Ramos (cell line): ENCODE results near the gene RNF175.

Experiments used
- in situ Hi-C: fragments of 300-500 bp; cut with MboI; formaldehyde crosslinking; loops from one replicate; pipeline ENCODE4 v1.14.3; 2022; ENCODE audit warnings: low sequenced_read_pairs; ENCODE audit not compliant: unreplicated experiment

RNF175 gene

GRCh38 chr4:153785910-153786721 lies 26.3 kb upstream of the RNF175 start:
- in situ Hi-C loops, result no loop called here

GRCh38 chr4:153784166-153784699 lies 24.4 kb upstream of the RNF175 start:
- in situ Hi-C loops, result no loop called here

- in situ Hi-C loops, result no loop called here
Observed at GRCh38 chr4:153782581-153782980, 22.8 kb upstream of the RNF175 start.

- in situ Hi-C loops, result no loop called here
Observed at GRCh38 chr4:153781717-153782416, 22.0 kb upstream of the RNF175 start.

- in situ Hi-C loops, result no loop called here
Observed at GRCh38 chr4:153781280-153781679, 21.5 kb upstream of the RNF175 start.

- in situ Hi-C loops, result no loop called here
Observed at GRCh38 chr4:153780876-153781275, 21.1 kb upstream of the RNF175 start.

GRCh38 chr4:153780221-153780620 lies 20.4 kb upstream of the RNF175 start:
- in situ Hi-C loops, result no loop called here

GRCh38 chr4:153778383-153778782 lies 18.6 kb upstream of the RNF175 start:
- in situ Hi-C loops, result no loop called here

- in situ Hi-C loops, result no loop called here
Observed at GRCh38 chr4:153777421-153777820, 17.6 kb upstream of the RNF175 start.

GRCh38 chr4:153776601-153777000 lies 16.8 kb upstream of the RNF175 start:
- in situ Hi-C loops, result no loop called here

GRCh38 chr4:153773236-153773690 lies 13.4 kb upstream of the RNF175 start:
- in situ Hi-C loops, result no loop called here

- in situ Hi-C loops, result no loop called here
Observed at GRCh38 chr4:153771046-153771445, 11.2 kb upstream of the RNF175 start.

- in situ Hi-C loops, result no loop called here
Observed at GRCh38 chr4:153766758-153767157, 6.9 kb upstream of the RNF175 start.

GRCh38 chr4:153765894-153766293 lies 6.1 kb upstream of the RNF175 start:
- in situ Hi-C loops, result no loop called here

GRCh38 chr4:153764601-153765368 lies 5.0 kb upstream of the RNF175 start:
- in situ Hi-C loops, result no loop called here

- in situ Hi-C loops, result no loop called here
Observed at GRCh38 chr4:153763404-153763803, 3.6 kb upstream of the RNF175 start.

GRCh38 chr4:153758688-153759406 lies 977 bp downstream of the RNF175 start:
- in situ Hi-C loops, result no loop called here

GRCh38 chr4:153758136-153758535 lies 1.7 kb downstream of the RNF175 start:
- in situ Hi-C loops, result no loop called here

GRCh38 chr4:153757407-153757806 lies 2.4 kb downstream of the RNF175 start:
- in situ Hi-C loops, result no loop called here

- in situ Hi-C loops, result no loop called here
Observed at GRCh38 chr4:153755186-153755585, 4.6 kb downstream of the RNF175 start.
